SK-N-SH treated with all-trans-retinoic acid at 6 μM for 48 hours (cell line): ENCODE results near the gene C5.

Source experiments
- ATAC-seq: fragments of 200-7000 bp; cut with Tn5 transposase; 3 replicates; pipeline ENCODE4 v1.9.1; 2020; ENCODE audit warnings: mild to moderate bottlenecking, moderate library complexity
- ARNTL ChIP-seq: fragments of 450-650 bp; formaldehyde crosslinking; IDR thresholded peaks from 2 replicates; pipeline ENCODE4 v1.5.0; 2020; ENCODE audit warnings: low read depth, mild to moderate bottlenecking, moderate library complexity, borderline replicate concordance
- BACH2 ChIP-seq: fragments of 250-450 bp; sonication (Bioruptor Pico); IDR thresholded peaks from 2 replicates; pipeline ENCODE4 v1.9.0; 2021; ENCODE audit warnings: mild to moderate bottlenecking, borderline replicate concordance
- CSDC2 ChIP-seq: fragments of 250-450 bp; sonication (Bioruptor Pico); IDR thresholded peaks from 2 replicates; pipeline ENCODE4 v1.5.0; 2020; ENCODE audit warnings: mild to moderate bottlenecking, moderate library complexity
- GLIS3 ChIP-seq: fragments of 250-450 bp; sonication (Bioruptor Pico); IDR thresholded peaks from 2 replicates; pipeline ENCODE4 v1.5.0; 2020; ENCODE audit warnings: mild to moderate bottlenecking, moderate library complexity
- ISL1 ChIP-seq: fragments of 250-450 bp; sonication (Bioruptor Pico); IDR thresholded peaks from 2 replicates; pipeline ENCODE4 v2.1.2; 2022; ENCODE audit warnings: mild to moderate bottlenecking, moderate library complexity
- OSR1 ChIP-seq: fragments of 250-450 bp; sonication (Bioruptor Pico); IDR thresholded peaks from 2 replicates; pipeline ENCODE4 v1.8.0; 2022; ENCODE audit warnings: moderate library complexity, mild to moderate bottlenecking, inconsistent platforms
- PATZ1 ChIP-seq: fragments of 250-450 bp; sonication (Bioruptor Pico); IDR thresholded peaks from 2 replicates; pipeline ENCODE4 v1.8.0; 2020; ENCODE audit warnings: mild to moderate bottlenecking, moderate library complexity, borderline replicate concordance
- PPARA ChIP-seq: fragments of 250-450 bp; sonication (Bioruptor Pico); IDR thresholded peaks from 2 replicates; pipeline ENCODE4 v1.5.0; 2020; ENCODE audit warnings: mild to moderate bottlenecking, borderline replicate concordance
- RARB ChIP-seq: fragments of 250-450 bp; sonication (Bioruptor Pico); IDR thresholded peaks from 2 replicates; pipeline ENCODE4 v1.8.0; 2021; ENCODE audit warnings: mild to moderate bottlenecking, moderate library complexity
- SNAI2 ChIP-seq: fragments of 250-450 bp; sonication (Bioruptor Pico); IDR thresholded peaks from 2 replicates; pipeline ENCODE4 v1.5.0; 2020; ENCODE audit warnings: mild to moderate bottlenecking, moderate library complexity
- TCF4 ChIP-seq: fragments of 250-450 bp; sonication (Bioruptor Pico); IDR thresholded peaks from 2 replicates; pipeline ENCODE4 v1.8.0; 2021; ENCODE audit warnings: mild to moderate bottlenecking, moderate library complexity, borderline replicate concordance
- TOX ChIP-seq: fragments of 250-450 bp; sonication (Bioruptor Pico); IDR thresholded peaks from 2 replicates; pipeline ENCODE4 v1.8.0; 2021; ENCODE audit warnings: mild to moderate bottlenecking, moderate library complexity, borderline replicate concordance
- ZC3H10 ChIP-seq: fragments of 250-450 bp; sonication (Bioruptor Pico); IDR thresholded peaks from 2 replicates; pipeline ENCODE4 v1.5.1; 2021; ENCODE audit warnings: mild to moderate bottlenecking, moderate library complexity
- ZFP3 ChIP-seq: fragments of 250-450 bp; sonication (Bioruptor Pico); IDR thresholded peaks from 2 replicates; pipeline ENCODE4 v1.5.0; 2020; ENCODE audit warnings: mild to moderate bottlenecking, moderate library complexity
- ZFP30 ChIP-seq: fragments of 450-650 bp; formaldehyde crosslinking; IDR thresholded peaks from 2 replicates; pipeline ENCODE4 v1.5.0; 2022; ENCODE audit warnings: mild to moderate bottlenecking, moderate library complexity
- ZNF565 ChIP-seq: fragments of 450-650 bp; formaldehyde crosslinking; conservative IDR thresholded peaks from 2 replicates; pipeline ENCODE4 v1.5.0; 2020; ENCODE audit warnings: low read depth, mild to moderate bottlenecking, moderate library complexity
- ZNF70 ChIP-seq: fragments of 450-650 bp; formaldehyde crosslinking; IDR thresholded peaks from 2 replicates; pipeline ENCODE4 v1.5.0; 2020; ENCODE audit warnings: mild to moderate bottlenecking, moderate library complexity
- ZNF8 ChIP-seq: fragments of 450-650 bp; formaldehyde crosslinking; IDR thresholded peaks from 2 replicates; pipeline ENCODE4 v1.5.0; 2020; ENCODE audit warnings: mild to moderate bottlenecking, moderate library complexity
- TF ChIP-seq, protein P1 (sequence below): fragments of 250-450 bp; sonication (Bioruptor Pico); IDR thresholded peaks from 2 replicates; pipeline ENCODE4 v1.5.1; 2021; ENCODE audit warnings: mild to moderate bottlenecking, moderate library complexity
- TF ChIP-seq, protein P2 (sequence below): fragments of 250-450 bp; sonication (Bioruptor Pico); IDR thresholded peaks from 2 replicates; pipeline ENCODE4 v1.5.0; 2020; ENCODE audit warnings: mild to moderate bottlenecking, moderate library complexity
- TF ChIP-seq, protein P3 (sequence below): fragments of 250-450 bp; sonication (Bioruptor Pico); IDR thresholded peaks from 2 replicates; pipeline ENCODE4 v1.8.0; 2021; ENCODE audit warnings: low read depth, mild to moderate bottlenecking, moderate library complexity, borderline replicate concordance
- TF ChIP-seq, protein P4 (sequence below): fragments of 250-450 bp; sonication (Bioruptor Pico); IDR thresholded peaks from 2 replicates; pipeline ENCODE4 v1.5.1; 2020; ENCODE audit warnings: low read depth, mild to moderate bottlenecking, moderate library complexity

The C5 gene

GRCh38 chr9:120961936-120962335 lies 88.1 kb downstream of the C5 start:
- TF ChIP-seq, protein P1, sequence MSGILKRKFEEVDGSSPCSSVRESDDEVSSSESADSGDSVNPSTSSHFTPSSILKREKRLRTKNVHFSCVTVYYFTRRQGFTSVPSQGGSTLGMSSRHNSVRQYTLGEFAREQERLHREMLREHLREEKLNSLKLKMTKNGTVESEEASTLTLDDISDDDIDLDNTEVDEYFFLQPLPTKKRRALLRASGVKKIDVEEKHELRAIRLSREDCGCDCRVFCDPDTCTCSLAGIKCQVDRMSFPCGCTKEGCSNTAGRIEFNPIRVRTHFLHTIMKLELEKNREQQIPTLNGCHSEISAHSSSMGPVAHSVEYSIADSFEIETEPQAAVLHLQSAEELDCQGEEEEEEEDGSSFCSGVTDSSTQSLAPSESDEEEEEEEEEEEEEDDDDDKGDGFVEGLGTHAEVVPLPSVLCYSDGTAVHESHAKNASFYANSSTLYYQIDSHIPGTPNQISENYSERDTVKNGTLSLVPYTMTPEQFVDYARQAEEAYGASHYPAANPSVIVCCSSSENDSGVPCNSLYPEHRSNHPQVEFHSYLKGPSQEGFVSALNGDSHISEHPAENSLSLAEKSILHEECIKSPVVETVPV (CRISPR knock-in tag): no peak
- no peak for TF ChIP-seq ZNF70 (CRISPR knock-in tag)
- TF ChIP-seq ZFP30 (CRISPR knock-in tag): no peak
- TF ChIP-seq RARB (CRISPR knock-in tag): no peak
- TF ChIP-seq BACH2 (CRISPR knock-in tag): no peak
- no peak for TF ChIP-seq OSR1 (CRISPR knock-in tag)
- TF ChIP-seq SNAI2 (CRISPR knock-in tag): no peak
- no peak for TF ChIP-seq CSDC2 (CRISPR knock-in tag)
- TF ChIP-seq, protein P2, sequence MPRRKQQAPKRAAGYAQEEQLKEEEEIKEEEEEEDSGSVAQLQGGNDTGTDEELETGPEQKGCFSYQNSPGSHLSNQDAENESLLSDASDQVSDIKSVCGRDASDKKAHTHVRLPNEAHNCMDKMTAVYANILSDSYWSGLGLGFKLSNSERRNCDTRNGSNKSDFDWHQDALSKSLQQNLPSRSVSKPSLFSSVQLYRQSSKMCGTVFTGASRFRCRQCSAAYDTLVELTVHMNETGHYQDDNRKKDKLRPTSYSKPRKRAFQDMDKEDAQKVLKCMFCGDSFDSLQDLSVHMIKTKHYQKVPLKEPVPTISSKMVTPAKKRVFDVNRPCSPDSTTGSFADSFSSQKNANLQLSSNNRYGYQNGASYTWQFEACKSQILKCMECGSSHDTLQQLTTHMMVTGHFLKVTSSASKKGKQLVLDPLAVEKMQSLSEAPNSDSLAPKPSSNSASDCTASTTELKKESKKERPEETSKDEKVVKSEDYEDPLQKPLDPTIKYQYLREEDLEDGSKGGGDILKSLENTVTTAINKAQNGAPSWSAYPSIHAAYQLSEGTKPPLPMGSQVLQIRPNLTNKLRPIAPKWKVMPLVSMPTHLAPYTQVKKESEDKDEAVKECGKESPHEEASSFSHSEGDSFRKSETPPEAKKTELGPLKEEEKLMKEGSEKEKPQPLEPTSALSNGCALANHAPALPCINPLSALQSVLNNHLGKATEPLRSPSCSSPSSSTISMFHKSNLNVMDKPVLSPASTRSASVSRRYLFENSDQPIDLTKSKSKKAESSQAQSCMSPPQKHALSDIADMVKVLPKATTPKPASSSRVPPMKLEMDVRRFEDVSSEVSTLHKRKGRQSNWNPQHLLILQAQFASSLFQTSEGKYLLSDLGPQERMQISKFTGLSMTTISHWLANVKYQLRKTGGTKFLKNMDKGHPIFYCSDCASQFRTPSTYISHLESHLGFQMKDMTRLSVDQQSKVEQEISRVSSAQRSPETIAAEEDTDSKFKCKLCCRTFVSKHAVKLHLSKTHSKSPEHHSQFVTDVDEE (CRISPR knock-in tag): no peak
- TF ChIP-seq TCF4 (CRISPR knock-in tag): no peak
- no peak for TF ChIP-seq ISL1 (CRISPR knock-in tag)
- no peak for TF ChIP-seq GLIS3
- TF ChIP-seq, protein P3, sequence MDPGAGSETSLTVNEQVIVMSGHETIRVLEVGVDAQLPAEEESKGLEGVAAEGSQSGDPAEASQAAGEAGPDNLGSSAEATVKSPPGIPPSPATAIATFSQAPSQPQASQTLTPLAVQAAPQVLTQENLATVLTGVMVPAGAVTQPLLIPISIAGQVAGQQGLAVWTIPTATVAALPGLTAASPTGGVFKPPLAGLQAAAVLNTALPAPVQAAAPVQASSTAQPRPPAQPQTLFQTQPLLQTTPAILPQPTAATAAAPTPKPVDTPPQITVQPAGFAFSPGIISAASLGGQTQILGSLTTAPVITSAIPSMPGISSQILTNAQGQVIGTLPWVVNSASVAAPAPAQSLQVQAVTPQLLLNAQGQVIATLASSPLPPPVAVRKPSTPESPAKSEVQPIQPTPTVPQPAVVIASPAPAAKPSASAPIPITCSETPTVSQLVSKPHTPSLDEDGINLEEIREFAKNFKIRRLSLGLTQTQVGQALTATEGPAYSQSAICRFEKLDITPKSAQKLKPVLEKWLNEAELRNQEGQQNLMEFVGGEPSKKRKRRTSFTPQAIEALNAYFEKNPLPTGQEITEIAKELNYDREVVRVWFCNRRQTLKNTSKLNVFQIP: no peak
- TF ChIP-seq, protein P4, sequence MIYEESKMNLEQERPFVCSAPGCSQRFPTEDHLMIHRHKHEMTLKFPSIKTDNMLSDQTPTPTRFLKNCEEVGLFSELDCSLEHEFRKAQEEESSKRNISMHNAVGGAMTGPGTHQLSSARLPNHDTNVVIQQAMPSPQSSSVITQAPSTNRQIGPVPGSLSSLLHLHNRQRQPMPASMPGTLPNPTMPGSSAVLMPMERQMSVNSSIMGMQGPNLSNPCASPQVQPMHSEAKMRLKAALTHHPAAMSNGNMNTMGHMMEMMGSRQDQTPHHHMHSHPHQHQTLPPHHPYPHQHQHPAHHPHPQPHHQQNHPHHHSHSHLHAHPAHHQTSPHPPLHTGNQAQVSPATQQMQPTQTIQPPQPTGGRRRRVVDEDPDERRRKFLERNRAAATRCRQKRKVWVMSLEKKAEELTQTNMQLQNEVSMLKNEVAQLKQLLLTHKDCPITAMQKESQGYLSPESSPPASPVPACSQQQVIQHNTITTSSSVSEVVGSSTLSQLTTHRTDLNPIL (CRISPR knock-in tag): no peak
- no peak for TF ChIP-seq ZNF565 (CRISPR knock-in tag)
- TF ChIP-seq ZC3H10: no peak
- TF ChIP-seq PATZ1 (CRISPR knock-in tag): no peak
- TF ChIP-seq ZFP3 (CRISPR knock-in tag): no peak
- no peak for TF ChIP-seq ZNF8 (CRISPR knock-in tag)
- TF ChIP-seq, all 23 proteins: peak for 0
- ATAC-seq: no peak

DNA sequence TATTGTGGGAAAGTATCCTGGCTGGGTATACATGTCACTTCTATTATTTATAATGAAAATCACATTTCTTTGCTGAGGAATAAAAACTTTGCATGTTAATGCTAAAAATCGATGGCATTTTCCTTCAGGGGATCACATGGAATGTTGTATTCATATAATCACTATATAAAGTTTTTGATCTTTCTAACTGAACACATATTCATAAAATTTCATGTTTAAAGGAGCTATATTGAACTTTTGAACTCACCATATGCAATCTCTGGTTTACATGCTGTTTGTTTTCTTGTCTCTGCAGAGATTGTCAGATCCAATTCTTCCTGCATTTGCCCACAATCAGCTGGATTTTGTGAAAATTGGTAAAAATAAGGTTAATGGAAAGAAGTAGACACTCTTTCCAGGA lies 90.1 kb downstream of the C5 start:
- TF ChIP-seq ZNF70 (CRISPR knock-in tag): no peak
- no peak for TF ChIP-seq PPARA (CRISPR knock-in tag)
- TF ChIP-seq OSR1 (CRISPR knock-in tag): no peak
- TF ChIP-seq, protein P3: no peak
- no peak for TF ChIP-seq PATZ1 (CRISPR knock-in tag)
- no peak for TF ChIP-seq ZFP3 (CRISPR knock-in tag)
- no peak for TF ChIP-seq ISL1 (CRISPR knock-in tag)
- TF ChIP-seq GLIS3: no peak
- TF ChIP-seq, protein P1 (CRISPR knock-in tag): no peak
- no peak for TF ChIP-seq ARNTL (CRISPR knock-in tag)
- no peak for TF ChIP-seq TOX (CRISPR knock-in tag)
- ATAC-seq: no peak
